OCI-LY1 (cell line): ENCODE results near the gene ECSIT.

Experiments
- CTCF ChIP-seq: fragments of 200-600 bp; sonication (generic), shearing (Covaris generic); IDR thresholded peaks from 2 replicates; pipeline ENCODE4 v1.5.1; 2017; ENCODE audit warnings: mild to moderate bottlenecking, antibody characterized with exemption, low read length, moderate library complexity, mixed read lengths
- EZH2 ChIP-seq: fragments of 200-600 bp; sonication (generic), shearing (Covaris generic); IDR thresholded peaks from 2 replicates; pipeline ENCODE4 v1.8.0; 2017; ENCODE audit warnings: borderline replicate concordance, mixed run types, mild to moderate bottlenecking, antibody characterized with exemption, low read length, moderate library complexity, mixed read lengths

DNA sequence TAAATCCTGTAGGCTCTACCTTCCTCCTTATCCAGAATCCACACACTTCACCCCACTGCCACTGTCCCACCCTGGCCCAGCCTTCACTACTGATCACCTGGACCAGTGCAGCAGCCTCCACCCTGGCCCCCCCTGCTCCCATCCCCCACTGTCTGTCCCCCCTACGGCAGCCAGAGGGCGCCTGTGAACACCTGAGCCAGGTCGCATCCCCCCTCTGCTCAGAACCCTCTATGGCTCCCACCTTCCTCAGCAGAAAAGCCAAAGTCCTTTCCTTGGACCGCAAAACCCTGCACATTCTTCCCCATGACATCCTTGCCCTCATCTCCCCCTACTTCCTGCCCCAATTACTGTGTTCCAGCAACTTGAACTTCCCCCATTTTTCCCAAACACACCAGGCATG lies 68.7 kb downstream of the ECSIT start:
- peak; percentile 42 for TF ChIP-seq CTCF
- no peak for TF ChIP-seq EZH2
